Raji (cell line): Measurements from ENCODE around the gene EPHA10.

Source experiments
- POLR2A ChIP-seq: IDR thresholded peaks from 2 replicates; pipeline ENCODE4 v1.6.1; 2011; ENCODE audit warnings: low read depth, low read length, control low read depth; ENCODE audit not compliant: insufficient read depth

The EPHA10 gene

GRCh38 chr1:37792943-37793686 is 28.2 kb upstream of the EPHA10 start:
- TF ChIP-seq POLR2A, result no peak

- TF ChIP-seq POLR2A, result no peak
Measured at GRCh38 chr1:37782491-37782890, 17.6 kb upstream of the EPHA10 start.

- no peak for TF ChIP-seq POLR2A
Measured at GRCh38 chr1:37778654-37779053, 13.7 kb upstream of the EPHA10 start.

GRCh38 chr1:37776946-37777516 is 12.1 kb upstream of the EPHA10 start:
- no peak for TF ChIP-seq POLR2A

- no peak for TF ChIP-seq POLR2A
Measured at GRCh38 chr1:37767488-37767887, 2.6 kb upstream of the EPHA10 start.

GRCh38 chr1:37765916-37766664 is 1.2 kb upstream of the EPHA10 start:
- TF ChIP-seq POLR2A, result no peak

- TF ChIP-seq POLR2A, result no peak
Measured at GRCh38 chr1:37764414-37764825, 500 bp downstream of the EPHA10 start.

GRCh38 chr1:37763791-37764413 is 1.0 kb downstream of the EPHA10 start:
- no peak for TF ChIP-seq POLR2A

- TF ChIP-seq POLR2A, result no peak
Measured at GRCh38 chr1:37762516-37762915, 2.4 kb downstream of the EPHA10 start.

- no peak for TF ChIP-seq POLR2A
Measured at GRCh38 chr1:37761416-37762095, 3.4 kb downstream of the EPHA10 start.

GRCh38 chr1:37759451-37759850 is 5.5 kb downstream of the EPHA10 start:
- no peak for TF ChIP-seq POLR2A

- TF ChIP-seq POLR2A, result no peak
Measured at GRCh38 chr1:37755951-37756560, 8.9 kb downstream of the EPHA10 start.

GRCh38 chr1:37755290-37755689 is 9.6 kb downstream of the EPHA10 start:
- TF ChIP-seq POLR2A, result no peak

- TF ChIP-seq POLR2A, result no peak
Measured at GRCh38 chr1:37753473-37754321, 11.2 kb downstream of the EPHA10 start.
